Smooth muscle cell (in vitro differentiated cells): ENCODE results near the gene MRPL20. TPM values are rescaled to one million over a fixed set of nuclear protein-coding genes. Genes with fewer than 3 reads are reported as not detected.
A peak's percentile ranks its signal among the peaks of the same experiment; 100 is the strongest.

ENCODE experiments used
- DNase-seq: peaks from one replicate; lab custom pipeline; 2025; ENCODE audit not compliant: unreplicated experiment; lab: John Stamatoyannopoulos, UW
- H2AFZ ChIP-seq: fragments of 200-600 bp; sonication (generic); 2 replicates; pipeline ENCODE4 v1.6.0; 2016; ENCODE audit warnings: antibody characterized with exemption, low read depth, mild to moderate bottlenecking
- H3F3A ChIP-seq: fragments of 200-600 bp; sonication (generic); 2 replicates; pipeline ENCODE4 v1.6.0; 2017; ENCODE audit warnings: antibody characterized with exemption, low read depth
- H3K27ac ChIP-seq: fragments of 200-600 bp; sonication (generic); 2 replicates; pipeline ENCODE4 v1.5.1; 2016; ENCODE audit warnings: low read depth, mild to moderate bottlenecking
- H3K27me3 ChIP-seq: fragments of 200-600 bp; sonication (generic); 2 replicates; pipeline ENCODE4 v1.6.1; 2016; ENCODE audit warnings: low read depth, mild to moderate bottlenecking
- H3K36me3 ChIP-seq: fragments of 200-600 bp; sonication (generic); 2 replicates; pipeline ENCODE4 v1.5.1; 2016; ENCODE audit warnings: low read depth
- H3K4me1 ChIP-seq: fragments of 200-600 bp; sonication (generic); 2 replicates; pipeline ENCODE4 v1.5.1; 2016; ENCODE audit warnings: low read depth
- H3K4me2 ChIP-seq: fragments of 200-600 bp; sonication (generic); 2 replicates; pipeline ENCODE4 v1.6.0; 2016; ENCODE audit warnings: mild to moderate bottlenecking
- H3K4me3 ChIP-seq: fragments of 200-600 bp; sonication (generic); 2 replicates; pipeline ENCODE4 v1.5.1; 2016; ENCODE audit warnings: mild to moderate bottlenecking
- H3K79me2 ChIP-seq: fragments of 200-600 bp; sonication (generic); 2 replicates; pipeline ENCODE4 v1.6.0; 2016; ENCODE audit warnings: low read depth, mild to moderate bottlenecking
- H3K9ac ChIP-seq: fragments of 200-600 bp; sonication (generic); 2 replicates; pipeline ENCODE4 v1.6.0; 2016; ENCODE audit warnings: low read depth
- H3K9me3 ChIP-seq: fragments of 200-600 bp; sonication (generic); replicated peaks from 2 replicates; pipeline ENCODE4 v1.5.1; 2016; ENCODE audit warnings: low read depth
- H4K20me1 ChIP-seq: fragments of 200-600 bp; sonication (generic); 2 replicates; pipeline ENCODE4 v1.6.0; 2016; ENCODE audit warnings: low read depth
- CTCF ChIP-seq: fragments of 200-600 bp; sonication (generic); IDR thresholded peaks from 2 replicates; pipeline ENCODE4 v1.5.1; 2017; ENCODE audit warnings: borderline replicate concordance, mild to moderate bottlenecking, antibody characterized with exemption; ENCODE audit not compliant: insufficient read depth, poor library complexity, severe bottlenecking
- WGBS: methylation state at CpG from one replicate; pipeline ENCODE4 v1.1.7; 2016; ENCODE audit warnings: low lambda C conversion rate; 5-methylcytosine and 5-hydroxymethylcytosine counted together
- polyA plus RNA-seq: library from polyadenylated mRNA; unstranded; fragments of >200 nt; fragmentation: Nextera tagmentation; extraction: Ambion mirVana; gene quantifications from 2 replicates; pipeline ENCODE4 v1.2.1, GENCODE V29; 2016
- total RNA-seq: library from RNA; depleted of rRNA; stranded (reverse); fragments of >200 nt; gene quantifications from 2 replicates; pipeline ENCODE4 v1.2.3, GENCODE V29; 2014

MRPL20 gene
- total and polyA plus RNA-seq, 2 experiments from 2014 or later, result 99.6 to 147 TPM

- TF ChIP-seq CTCF, result no peak
- Histone ChIP-seq H3K79me2 (no peaks in the 10 kb centered on the region), H3K27me3 (no peaks in the 10 kb centered on the region), H3K4me1 (peaks cover 22% of the 10 kb centered on the region), H4K20me1 (no peaks in the 10 kb centered on the region), H3K27ac (no peak overlapping the region), H3F3A (peaks cover 25% of the 10 kb centered on the region), H2AFZ (no peak overlapping the region), H3K4me3 (no peak overlapping the region), H3K9ac (no peak overlapping the region), H3K4me2 (no peak overlapping the region), H3K9me3 (no peaks in the 10 kb centered on the region), H3K36me3 (no peaks in the 10 kb centered on the region)
- WGBS, result 70% methylated on average over 5 of the region's 33 CpGs
- DNase-seq, result no peak
These were observed 18.8 kb upstream of the MRPL20 start for GRCh38 chr1:1425753-1426495.

- H3K27me3 ChIP-seq, result no peaks in the 10 kb centered on the region
- 86% methylated on average over 11 of the region's 12 CpGs for whole genome bisulfite sequencing
- H3K36me3 ChIP-seq, result no peaks in the 10 kb centered on the region
- no peak overlapping the region for H3K27ac ChIP-seq
- H4K20me1 ChIP-seq, result no peaks in the 10 kb centered on the region
- DNase-seq, result no peak
- H2AFZ ChIP-seq, result no peak overlapping the region
- H3K4me3 ChIP-seq, result no peak overlapping the region
- peaks cover 18% of the 10 kb centered on the region for H3K4me1 ChIP-seq
- H3K79me2 ChIP-seq, result no peaks in the 10 kb centered on the region
- no peak overlapping the region for H3K9ac ChIP-seq
- peaks cover 22% of the 10 kb centered on the region for H3F3A ChIP-seq
- no peak overlapping the region for H3K4me2 ChIP-seq
- no peaks in the 10 kb centered on the region for H3K9me3 ChIP-seq
- no peak for TF ChIP-seq CTCF
These were observed 18.3 kb upstream of the MRPL20 start for GRCh38 chr1:1425426-1425752.

- Histone ChIP-seq H3K4me2 (no peak overlapping the region), H2AFZ (no peak overlapping the region), H3K27ac (no peak overlapping the region), H3K4me1 (peaks cover 15% of the 10 kb centered on the region), H3K79me2 (no peaks in the 10 kb centered on the region), H3F3A (peaks cover 15% of the 10 kb centered on the region), H3K4me3 (no peak overlapping the region), H3K9ac (no peak overlapping the region), H4K20me1 (no peaks in the 10 kb centered on the region), H3K9me3 (no peaks in the 10 kb centered on the region), H3K36me3 (no peaks in the 10 kb centered on the region), H3K27me3 (no peaks in the 10 kb centered on the region)
- WGBS, result 80% methylated on average over 15 of the region's 15 CpGs
- no peak for TF ChIP-seq CTCF
- DNase-seq, result no peak
These were observed 17.6 kb upstream of the MRPL20 start for GRCh38 chr1:1424707-1425106.

GRCh38 chr1:1423245-1423597, 16.1 kb upstream of the MRPL20 start:
- DNase-seq, result no peak
- Histone ChIP-seq H4K20me1 (no peaks in the 10 kb centered on the region), H3K79me2 (no peaks in the 10 kb centered on the region), H3K9me3 (no peaks in the 10 kb centered on the region), H3K4me3 (no peak overlapping the region), H3F3A (peaks cover 7% of the 10 kb centered on the region), H3K27me3 (no peaks in the 10 kb centered on the region), H3K9ac (no peak overlapping the region), H3K4me2 (peak overlapping the region; percentile 7), H3K27ac (peak overlapping the region; percentile 53), H3K4me1 (peaks cover 15% of the 10 kb centered on the region), H2AFZ (no peak overlapping the region), H3K36me3 (no peaks in the 10 kb centered on the region)
- 90% methylated on average over 7 of the region's 7 CpGs for WGBS
- TF ChIP-seq CTCF, result no peak
